Mucosa of descending colon (tissue), 3 donors: ENCODE data around the gene GP1BB. TPM values are rescaled to one million over a fixed set of nuclear protein-coding genes. Genes with fewer than 3 reads are reported as not detected.
A peak's percentile ranks its signal among the peaks of the same experiment; 100 is the strongest.

ENCODE experiments used
- ATAC-seq: fragments of 200-7000 bp; cut with Tn5 transposase; one replicate; pipeline ENCODE4 v1.9.1; 2020; ENCODE audit warnings: mild to moderate bottlenecking, moderate library complexity
- DNase-seq, 3 donors: peaks; one replicate each; pipeline ENCODE4 v3.0.0-alpha.2; 2020
- H3K36me3 ChIP-seq: fragments of 200-600 bp; one replicate; pipeline ENCODE4 v1.8.0; 2021; ENCODE audit warnings: low read depth, mild to moderate bottlenecking
- H3K4me1 ChIP-seq: fragments of 200-600 bp; one replicate; pipeline ENCODE4 v1.8.0; 2021; ENCODE audit warnings: low read depth, mild to moderate bottlenecking
- H3K4me3 ChIP-seq: fragments of 200-600 bp; one replicate; pipeline ENCODE4 v1.8.0; 2021; ENCODE audit warnings: mild to moderate bottlenecking
- H3K9me3 ChIP-seq: fragments of 200-600 bp; one replicate; pipeline ENCODE4 v1.8.0; 2021; ENCODE audit warnings: mild to moderate bottlenecking
- intact Hi-C, 2 donors: fragments of 100-400 bp; cut with DNase I in 1 of 2; cut with micrococcal nuclease in 1 of 2; formaldehyde crosslinking; loops; one replicate each; pipeline versions ENCODE4 v1.11.0 to v1.11.1; 2022; cut with DNase I, micrococcal nuclease
- total RNA-seq, 3 donors: library from RNA; stranded (reverse); fragmentation: NEBNext Ultra II Directional in 2 of 3; extraction: Animal tissue kit (Norgen Biotek cat#: 25700) in 2 of 3; gene quantifications; one replicate each; pipeline versions ENCODE4 v1.2.1 to v1.2.4, GENCODE V29; 2021 to 2023
- TF ChIP-seq, protein P1 (sequence below): fragments of 200-600 bp; IDR thresholded peaks from one replicate; pipeline ENCODE4 v1.8.0; 2022; ENCODE audit warnings: antibody characterized with exemption, mild to moderate bottlenecking
- donor health status: DM: no; HTN: no; CAD: no; lungs with moderate emphysema.
- donor health status: DM: no; HTN: no; CAD: no.
- donor health status: DM: no; HTN: yes; CAD: no.

The GP1BB gene
- total RNA-seq, 3 donors from 2014 or later, result 0.34 to 1.5 (median 0.41) TPM

DNA sequence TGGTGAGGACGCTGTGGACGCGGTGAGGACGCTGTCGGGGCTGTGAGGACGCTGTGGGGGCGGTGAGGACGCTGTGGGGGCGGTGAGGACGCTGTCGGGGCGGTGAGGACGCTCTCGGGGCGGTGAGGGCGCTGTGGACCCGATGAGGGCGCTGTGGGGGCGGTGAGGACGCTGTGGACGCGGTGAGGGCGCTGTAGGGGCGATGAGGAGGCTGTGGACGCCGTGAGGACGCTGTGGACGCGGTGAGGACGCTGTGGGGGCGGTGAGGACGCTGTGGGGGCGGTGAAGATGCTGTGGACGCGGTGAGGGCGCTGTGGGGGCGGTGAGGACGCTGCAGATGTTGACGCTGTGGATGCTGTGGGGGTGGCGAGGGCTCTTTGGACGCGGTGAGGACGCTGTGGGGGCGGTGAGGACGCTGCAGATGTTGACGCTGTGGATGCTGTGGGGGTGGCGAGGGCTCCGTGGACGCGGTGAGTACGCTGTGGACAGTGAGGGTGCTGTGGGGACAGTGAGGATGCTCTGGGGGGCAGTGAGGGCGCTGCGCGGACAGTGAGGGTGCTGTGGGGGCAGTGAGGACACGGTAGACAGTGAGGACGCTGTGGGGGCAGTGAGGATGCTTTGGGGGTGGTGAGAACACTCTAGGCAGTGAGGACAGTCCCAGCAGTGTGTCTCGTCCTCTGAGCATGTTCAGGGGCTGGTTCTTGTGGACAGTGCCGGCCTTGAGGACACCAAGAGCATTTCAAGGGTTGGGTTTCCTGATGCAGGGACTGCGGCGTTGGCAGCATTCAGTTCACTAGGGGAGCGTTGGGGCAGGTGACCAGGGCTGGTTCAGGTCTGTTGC is 4.2 kb downstream of the GP1BB start:
- no peak overlapping the region for H3K4me3 ChIP-seq
- DNase-seq (no peak), ATAC-seq (no peak)
- H3K36me3 ChIP-seq, result no peaks in the 10 kb centered on the region
- TF ChIP-seq, protein P1, sequence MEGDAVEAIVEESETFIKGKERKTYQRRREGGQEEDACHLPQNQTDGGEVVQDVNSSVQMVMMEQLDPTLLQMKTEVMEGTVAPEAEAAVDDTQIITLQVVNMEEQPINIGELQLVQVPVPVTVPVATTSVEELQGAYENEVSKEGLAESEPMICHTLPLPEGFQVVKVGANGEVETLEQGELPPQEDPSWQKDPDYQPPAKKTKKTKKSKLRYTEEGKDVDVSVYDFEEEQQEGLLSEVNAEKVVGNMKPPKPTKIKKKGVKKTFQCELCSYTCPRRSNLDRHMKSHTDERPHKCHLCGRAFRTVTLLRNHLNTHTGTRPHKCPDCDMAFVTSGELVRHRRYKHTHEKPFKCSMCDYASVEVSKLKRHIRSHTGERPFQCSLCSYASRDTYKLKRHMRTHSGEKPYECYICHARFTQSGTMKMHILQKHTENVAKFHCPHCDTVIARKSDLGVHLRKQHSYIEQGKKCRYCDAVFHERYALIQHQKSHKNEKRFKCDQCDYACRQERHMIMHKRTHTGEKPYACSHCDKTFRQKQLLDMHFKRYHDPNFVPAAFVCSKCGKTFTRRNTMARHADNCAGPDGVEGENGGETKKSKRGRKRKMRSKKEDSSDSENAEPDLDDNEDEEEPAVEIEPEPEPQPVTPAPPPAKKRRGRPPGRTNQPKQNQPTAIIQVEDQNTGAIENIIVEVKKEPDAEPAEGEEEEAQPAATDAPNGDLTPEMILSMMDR, result no peak
- intact Hi-C loops, result no loop called here
- H3K9me3 ChIP-seq, result no peaks in the 10 kb centered on the region
- H3K4me1 ChIP-seq, result peaks cover 20% of the 10 kb centered on the region

DNA sequence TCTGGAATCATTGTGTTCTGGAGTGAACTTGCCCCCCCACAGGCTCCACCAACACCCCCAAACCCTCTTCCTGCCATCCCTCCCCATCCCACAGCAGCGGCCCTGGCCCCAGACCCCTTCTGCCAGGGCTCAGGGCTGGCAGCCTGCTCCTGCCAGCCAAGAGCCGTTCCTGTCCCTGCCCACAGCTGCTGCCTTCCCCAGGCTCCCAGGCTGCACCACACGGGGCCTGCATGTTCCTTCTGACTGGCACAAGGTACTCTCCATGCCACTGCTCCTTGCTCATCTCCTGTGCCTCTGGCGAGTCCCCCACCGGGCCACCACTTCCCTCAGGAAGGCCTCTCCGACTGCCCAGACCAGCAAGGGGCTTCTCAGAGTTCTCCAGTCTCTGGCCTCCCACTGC is 4.9 kb downstream of the GP1BB start:
- DNase-seq (no peak), ATAC-seq (no peak)
- TF ChIP-seq, protein P1, result no peak
- intact Hi-C loops, result no loop called here
- H3K36me3 ChIP-seq, result no peaks in the 10 kb centered on the region
- no peak overlapping the region for H3K4me3 ChIP-seq
- peaks cover 14% of the 10 kb centered on the region for H3K4me1 ChIP-seq
- H3K9me3 ChIP-seq, result no peaks in the 10 kb centered on the region

DNA sequence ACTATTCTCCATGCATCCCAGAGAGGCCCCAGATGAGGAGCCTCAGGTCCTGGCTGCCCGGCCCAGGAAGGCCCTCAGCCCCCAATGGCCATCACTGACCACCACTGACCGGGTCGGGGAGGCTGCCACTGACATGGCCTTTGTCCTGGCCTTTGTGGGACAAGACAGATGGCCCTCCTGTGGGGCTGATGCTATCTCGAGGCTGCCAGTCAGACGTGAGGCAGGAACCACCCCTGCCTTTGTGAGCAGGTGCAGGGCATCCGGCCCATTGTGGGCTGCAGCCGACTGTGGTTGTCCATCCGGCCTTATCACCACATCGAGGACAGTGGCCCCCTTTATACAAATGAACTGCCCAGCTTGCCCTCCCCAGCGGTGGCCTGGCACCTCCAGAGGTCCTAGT is 5.5 kb downstream of the GP1BB start:
- TF ChIP-seq, protein P1, result no peak
- no peak for DNase-seq

DNA sequence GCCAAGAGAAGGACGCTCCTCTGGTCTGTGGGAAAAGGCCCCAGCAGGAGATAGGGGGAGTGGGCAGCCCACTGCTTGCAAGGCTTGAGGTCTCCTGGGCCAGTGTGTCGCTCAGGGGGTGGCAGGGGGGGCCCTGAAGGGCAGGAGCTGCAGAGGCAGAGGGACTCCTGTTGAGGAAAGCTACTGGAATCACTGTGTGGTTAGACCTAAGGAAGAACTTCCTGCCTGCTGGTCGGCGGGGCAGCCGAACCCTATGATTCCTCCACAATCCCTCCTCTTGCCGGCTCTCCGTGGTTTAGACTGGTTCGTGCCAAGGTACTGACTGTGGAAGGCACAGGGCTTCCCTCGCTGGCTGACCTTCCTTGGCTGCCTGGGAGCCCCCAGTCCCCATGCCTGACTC is 6.2 kb downstream of the GP1BB start:
- ATAC-seq (no peak), DNase-seq (no peak)
- intact Hi-C loops, result no loop called here
- no peaks in the 10 kb centered on the region for H3K9me3 ChIP-seq
- peaks cover 7% of the 10 kb centered on the region for H3K4me1 ChIP-seq
- H3K36me3 ChIP-seq, result no peaks in the 10 kb centered on the region
- H3K4me3 ChIP-seq, result no peak overlapping the region
- TF ChIP-seq, protein P1, result no peak

More for the DNA sequence above, 5.5 kb downstream of the GP1BB start:
- Histone ChIP-seq H3K36me3 (no peaks in the 10 kb centered on the region), H3K9me3 (no peaks in the 10 kb centered on the region), H3K4me1 (peaks cover 8% of the 10 kb centered on the region), H3K4me3 (no peak overlapping the region)
- intact Hi-C loops, result no loop called here
- no peak for ATAC-seq

DNA sequence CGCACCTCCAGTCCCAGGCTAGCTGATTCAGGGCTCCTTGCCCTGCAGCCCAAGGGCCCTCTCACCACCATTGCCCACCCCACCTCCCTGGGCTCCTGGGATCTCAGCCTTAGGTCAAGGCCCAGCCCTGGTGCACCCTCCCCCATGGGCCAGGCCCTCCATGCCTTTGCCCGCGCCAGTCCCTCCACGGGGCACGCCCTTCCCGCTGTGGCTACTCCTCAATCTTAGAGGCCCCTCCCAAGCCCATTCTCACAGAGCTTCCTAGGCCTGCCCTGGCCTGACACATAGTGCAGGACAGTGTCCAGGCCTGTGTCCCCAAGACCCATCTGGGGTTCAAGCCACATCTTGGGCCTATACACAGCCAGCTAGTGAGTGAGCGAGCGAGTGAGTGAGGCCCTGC is 6.9 kb downstream of the GP1BB start:
- TF ChIP-seq, protein P1, result no peak
- Histone ChIP-seq H3K4me3 (no peak overlapping the region), H3K36me3 (no peaks in the 10 kb centered on the region), H3K4me1 (peaks cover 7% of the 10 kb centered on the region), H3K9me3 (no peaks in the 10 kb centered on the region)
- DNase-seq (no peak), ATAC-seq (peak; percentile 6)
- intact Hi-C loops, result loop anchor here (2.0 kb wide), 2 partner anchors 175 to 181 kb away; no protein-coding TSS in a partner anchor
